Ascending aorta (tissue), 2 donors: ENCODE results near the gene CNGB1. TPM values are rescaled to one million over a fixed set of nuclear protein-coding genes. Genes with fewer than 3 reads are reported as not detected.

Source experiments
- DNase-seq, 2 donors: peaks; one replicate each; pipeline ENCODE4 v3.0.0-alpha.2; 2019; ENCODE audit warnings: low spot score in 2 of 2
- H3K27ac ChIP-seq, 2 donors: fragments of 200-600 bp; sonication (generic); one replicate each; pipeline ENCODE4 v1.5.1; 2016 to 2017; ENCODE audit warnings: mild to moderate bottlenecking in 1 of 2
- H3K27me3 ChIP-seq: fragments of 200-600 bp; sonication (generic); one replicate; pipeline ENCODE4 v1.5.1; 2017
- H3K36me3 ChIP-seq, 2 donors: fragments of 200-600 bp; sonication (generic); one replicate each; pipeline ENCODE4 v1.5.1; 2016
- H3K4me1 ChIP-seq, 2 donors: fragments of 200-600 bp; sonication (generic); one replicate each; pipeline ENCODE4 v1.5.1; 2016 to 2017; ENCODE audit warnings: mild to moderate bottlenecking in 1 of 2
- H3K4me3 ChIP-seq, 2 donors: fragments of 200-600 bp; sonication (generic); one replicate each; pipeline ENCODE4 v1.5.1; 2016 to 2017; ENCODE audit warnings: mild to moderate bottlenecking in 1 of 2
- H3K9me3 ChIP-seq, 2 donors: fragments of 200-600 bp; sonication (generic); one replicate each; pipeline ENCODE4 v1.5.1; 2016
- intact Hi-C: fragments of 100-400 bp; cut with DNase I; formaldehyde crosslinking; loops from one replicate; pipeline ENCODE4 v1.15.1; 2023
- total RNA-seq: library from RNA; depleted of rRNA; stranded (reverse); fragments of >200 nt; gene quantifications from one replicate; pipeline ENCODE4 v1.1.0, GENCODE V29; 2016
- TF ChIP-seq, protein P1 (sequence below), 3 experiments: fragments of 200-600 bp in 2 of 3; fragments of 450-650 bp in 1 of 3; sonication (generic) in 2 of 3; IDR thresholded peaks; one replicate each; pipeline ENCODE4 v1.5.1; 2016 to 2019; ENCODE audit warnings: antibody characterized with exemption in 3 of 3, mild to moderate bottlenecking in 1 of 3, moderate library complexity in 1 of 3

Gene CNGB1
- total RNA-seq, 1 donor from 2014 or later: not detected

DNA sequence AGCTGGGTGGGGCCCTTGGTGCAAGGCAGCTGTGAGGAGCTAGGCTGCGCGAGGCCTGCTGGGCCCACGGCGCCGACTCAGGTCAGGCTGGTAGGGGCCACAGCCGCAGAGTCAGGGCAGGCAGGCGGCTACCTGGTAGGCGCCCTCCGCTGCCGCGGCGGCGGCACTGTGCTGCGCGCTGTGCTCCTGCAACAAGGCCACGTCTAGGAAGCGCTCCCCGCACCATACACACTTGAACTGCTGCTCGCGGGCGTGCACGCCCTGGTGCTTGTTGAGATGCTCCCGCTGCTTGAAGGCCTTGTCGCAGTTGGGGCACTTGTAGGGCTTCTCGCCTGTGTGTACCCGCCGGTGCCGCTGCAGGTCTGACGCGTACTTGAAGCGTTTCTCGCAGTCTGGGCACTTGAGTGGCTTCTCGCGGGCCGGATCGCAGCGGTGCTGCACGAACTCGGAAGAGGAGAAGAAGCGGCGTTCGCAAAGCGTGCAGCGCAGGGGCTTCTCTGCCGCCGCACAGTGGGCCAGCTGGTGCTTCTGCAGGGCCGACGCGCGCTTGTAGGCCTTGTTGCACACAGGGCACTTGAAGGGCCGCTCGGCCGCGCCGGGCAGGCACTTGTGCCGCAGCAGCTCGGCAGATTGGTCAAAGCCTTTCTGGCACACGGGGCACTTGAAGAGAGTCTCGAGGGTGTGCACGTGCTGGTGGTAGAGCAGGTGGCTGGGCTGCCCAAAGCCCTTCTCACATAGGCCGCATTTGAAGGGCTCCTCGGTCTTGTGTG lies 25.7 kb upstream of the CNGB1 start:
- no peak overlapping the region for H3K4me3 ChIP-seq
- DNase-seq: no peak
- TF ChIP-seq, protein P1, sequence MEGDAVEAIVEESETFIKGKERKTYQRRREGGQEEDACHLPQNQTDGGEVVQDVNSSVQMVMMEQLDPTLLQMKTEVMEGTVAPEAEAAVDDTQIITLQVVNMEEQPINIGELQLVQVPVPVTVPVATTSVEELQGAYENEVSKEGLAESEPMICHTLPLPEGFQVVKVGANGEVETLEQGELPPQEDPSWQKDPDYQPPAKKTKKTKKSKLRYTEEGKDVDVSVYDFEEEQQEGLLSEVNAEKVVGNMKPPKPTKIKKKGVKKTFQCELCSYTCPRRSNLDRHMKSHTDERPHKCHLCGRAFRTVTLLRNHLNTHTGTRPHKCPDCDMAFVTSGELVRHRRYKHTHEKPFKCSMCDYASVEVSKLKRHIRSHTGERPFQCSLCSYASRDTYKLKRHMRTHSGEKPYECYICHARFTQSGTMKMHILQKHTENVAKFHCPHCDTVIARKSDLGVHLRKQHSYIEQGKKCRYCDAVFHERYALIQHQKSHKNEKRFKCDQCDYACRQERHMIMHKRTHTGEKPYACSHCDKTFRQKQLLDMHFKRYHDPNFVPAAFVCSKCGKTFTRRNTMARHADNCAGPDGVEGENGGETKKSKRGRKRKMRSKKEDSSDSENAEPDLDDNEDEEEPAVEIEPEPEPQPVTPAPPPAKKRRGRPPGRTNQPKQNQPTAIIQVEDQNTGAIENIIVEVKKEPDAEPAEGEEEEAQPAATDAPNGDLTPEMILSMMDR (IDR thresholded peaks at IDR 0.05): no peak
- intact Hi-C loops: no loop called here
- H3K36me3 ChIP-seq: peaks cover 36 to 44% of the 10 kb centered on the region in 2 donors
- no peaks in the 10 kb centered on the region for H3K27me3 ChIP-seq
- no peaks in the 10 kb centered on the region for H3K9me3 ChIP-seq
- H3K4me1 ChIP-seq: peaks cover 8 to 19% of the 10 kb centered on the region in 2 donors
- H3K27ac ChIP-seq: no peak overlapping the region

DNA sequence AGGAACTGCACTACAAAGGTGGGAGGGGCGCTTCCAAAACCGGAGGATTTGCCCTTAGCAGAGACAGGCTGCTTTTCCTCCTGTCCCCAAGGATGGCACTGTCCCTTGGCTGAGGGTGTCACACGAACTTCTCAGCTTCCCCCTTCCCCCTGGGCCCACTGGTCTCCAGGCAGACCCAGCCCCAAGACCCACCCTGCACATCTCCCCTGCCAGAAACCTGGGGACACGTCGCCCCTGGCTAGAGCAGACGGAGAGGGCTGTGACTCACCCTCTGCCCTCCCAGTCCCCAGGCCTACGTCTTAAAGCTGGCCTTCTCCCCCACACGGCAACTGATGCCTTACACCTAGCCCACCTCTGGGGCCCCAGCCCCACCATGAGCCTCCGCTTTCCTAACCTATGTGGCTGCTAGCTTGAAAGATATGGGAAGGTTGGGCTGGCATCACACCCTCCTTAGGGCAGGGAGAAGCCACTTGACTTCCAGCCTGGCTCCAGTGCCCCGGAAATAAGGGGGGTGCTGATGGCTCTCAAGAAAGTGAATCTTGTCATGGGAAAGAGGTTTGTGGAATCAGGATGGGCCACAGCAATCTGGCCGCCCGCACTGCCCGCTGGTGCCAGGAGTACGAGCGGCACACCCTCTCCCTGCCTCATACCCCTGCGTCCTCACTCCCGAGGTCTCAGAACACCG lies 24.9 kb upstream of the CNGB1 start:
- peaks cover 36 to 44% of the 10 kb centered on the region in 2 donors for H3K36me3 ChIP-seq
- TF ChIP-seq, protein P1 (IDR thresholded peaks at IDR 0.05): no peak
- H3K4me1 ChIP-seq: peaks cover 8 to 17% of the 10 kb centered on the region in 2 donors
- H3K27ac ChIP-seq: no peak overlapping the region
- H3K9me3 ChIP-seq: no peaks in the 10 kb centered on the region
- no peak overlapping the region for H3K4me3 ChIP-seq
- no peak for DNase-seq
- no peaks in the 10 kb centered on the region for H3K27me3 ChIP-seq
- intact Hi-C loops: no loop called here

DNA sequence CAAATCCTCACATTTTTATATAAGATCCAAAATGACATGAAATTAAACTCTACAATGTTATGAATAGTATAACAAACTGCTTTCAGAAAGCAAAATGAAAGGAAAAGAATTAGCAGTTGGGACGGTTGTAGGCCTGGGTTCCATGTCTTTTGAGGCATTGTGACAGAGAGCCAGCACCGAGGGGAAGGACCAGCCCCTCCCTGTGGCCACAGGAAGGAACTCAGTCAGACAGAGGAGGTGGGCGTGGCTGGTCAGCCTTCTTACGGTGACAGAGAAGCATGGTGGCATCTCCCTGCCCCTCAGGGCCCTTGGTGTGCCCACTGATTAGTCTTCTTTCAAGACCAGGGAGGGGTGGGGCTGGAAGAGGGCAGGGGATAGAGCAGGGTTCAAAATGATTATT lies 23.9 kb upstream of the CNGB1 start:
- no peaks in the 10 kb centered on the region for H3K27me3 ChIP-seq
- H3K4me3 ChIP-seq: no peak overlapping the region
- no peaks in the 10 kb centered on the region for H3K9me3 ChIP-seq
- H3K36me3 ChIP-seq: peaks cover 36 to 44% of the 10 kb centered on the region in 2 donors
- peaks cover 6 to 11% of the 10 kb centered on the region in 2 donors for H3K4me1 ChIP-seq
- no peak overlapping the region for H3K27ac ChIP-seq
- DNase-seq: peak in 1 of 2 donors; percentile 71
- intact Hi-C loops: no loop called here
- TF ChIP-seq, protein P1 (IDR thresholded peaks at IDR 0.05): peak in 1 of 3 experiments; percentile 20

DNA sequence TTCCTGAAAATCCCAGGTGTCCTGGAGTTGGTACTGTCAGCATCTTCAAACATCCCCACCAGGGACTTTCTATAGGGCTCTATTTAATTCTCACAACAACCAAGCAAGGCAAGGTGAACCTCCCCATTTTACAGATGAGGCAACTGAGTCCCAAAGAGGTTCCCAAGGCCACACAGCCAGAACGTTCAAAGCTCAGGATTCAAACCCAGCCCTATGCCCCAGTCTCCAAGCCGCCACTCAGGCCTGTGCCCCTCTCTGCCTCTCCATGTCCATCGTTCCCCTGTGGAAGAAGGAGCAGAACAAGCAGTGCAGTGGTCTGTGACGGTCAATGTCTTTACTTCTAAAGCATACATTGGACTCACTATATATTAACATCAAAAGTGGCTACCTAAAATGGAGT lies 23.4 kb upstream of the CNGB1 start:
- no peak for DNase-seq
- Histone ChIP-seq H3K9me3 (no peaks in the 10 kb centered on the region), H3K4me1 (peaks cover 2 to 8% of the 10 kb centered on the region in 2 donors), H3K27ac (no peak overlapping the region), H3K36me3 (peaks cover 36 to 44% of the 10 kb centered on the region in 2 donors), H3K4me3 (no peak overlapping the region), H3K27me3 (no peaks in the 10 kb centered on the region)
- intact Hi-C loops: no loop called here
- TF ChIP-seq, protein P1 (IDR thresholded peaks at IDR 0.05): no peak

DNA sequence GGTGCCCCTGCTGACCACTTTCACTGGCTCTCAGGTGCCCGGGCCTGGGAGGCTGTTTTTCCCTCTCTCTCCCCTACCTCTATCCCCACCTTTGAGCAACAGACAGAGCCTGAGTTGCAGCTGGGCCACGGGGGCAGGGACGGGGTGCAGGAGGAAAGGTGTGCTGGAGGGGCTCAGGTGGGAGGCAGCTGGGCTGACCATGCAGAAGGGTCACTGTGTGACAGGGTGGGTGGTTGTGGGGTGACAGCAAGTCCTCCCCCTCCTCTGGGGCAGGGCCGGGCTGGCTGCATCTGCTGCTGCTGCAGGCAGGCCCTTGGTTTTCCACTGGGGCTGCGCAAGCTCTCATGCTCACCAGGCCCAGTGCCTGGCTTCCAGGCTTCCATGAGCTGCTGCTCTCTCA lies 23.0 kb upstream of the CNGB1 start:
- TF ChIP-seq, protein P1 (IDR thresholded peaks at IDR 0.05): no peak
- intact Hi-C loops: no loop called here
- Histone ChIP-seq H3K27me3 (no peaks in the 10 kb centered on the region), H3K27ac (no peak overlapping the region), H3K4me1 (peaks cover 2 to 4% of the 10 kb centered on the region in 2 donors), H3K9me3 (no peaks in the 10 kb centered on the region), H3K4me3 (no peak overlapping the region), H3K36me3 (peaks cover 36 to 44% of the 10 kb centered on the region in 2 donors)
- DNase-seq: no peak
